ENCODE data around the gene PDZRN3. TPM values are rescaled to one million over a fixed set of nuclear protein-coding genes. Genes with fewer than 3 reads are reported as not detected.

Gene PDZRN3
- total RNA-seq, 1 donor from 2014 or later: 98.0 TPM

DNA sequence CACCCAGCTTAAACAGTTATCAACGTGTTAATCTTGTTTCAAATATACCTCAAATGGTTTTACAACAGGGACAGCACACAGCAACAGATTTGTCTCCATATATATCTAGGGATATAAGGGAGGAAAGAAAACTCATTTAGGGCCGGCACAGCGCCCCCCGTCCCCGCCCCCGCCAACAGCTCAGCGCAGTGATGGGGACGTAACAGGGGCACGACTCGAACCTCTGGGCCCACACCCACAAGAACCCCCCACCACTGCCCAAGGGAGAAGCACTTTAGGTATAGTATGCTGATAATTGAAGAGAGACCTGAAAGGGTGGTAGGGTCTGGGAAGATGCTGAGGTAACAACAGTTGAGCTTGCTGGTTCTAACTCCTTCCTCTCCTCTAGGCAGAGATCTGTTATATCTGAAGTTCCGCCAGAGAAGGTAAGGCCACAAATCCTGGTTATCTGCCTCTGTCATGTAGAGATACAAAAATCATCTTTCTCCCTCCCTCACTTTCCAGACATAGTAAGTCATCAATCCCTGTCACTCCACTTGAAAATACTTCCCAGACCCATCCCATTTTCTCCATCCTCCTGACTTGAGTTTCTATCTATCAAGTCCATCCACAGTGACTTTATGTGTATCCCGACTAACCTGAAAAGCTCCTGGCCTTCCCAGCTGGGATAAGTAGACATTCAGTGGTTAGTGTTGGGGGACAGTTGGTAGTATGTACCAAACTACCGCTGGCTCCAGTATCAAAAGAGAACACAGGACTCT is 126.9 kb downstream of the PDZRN3 start:
- DNase-seq (ENCODE audit: low spot score): no peak

- DNase-seq (ENCODE audit: low spot score): no peak
Observed at GRCh38 chr3:73493543-73494308, 131.0 kb downstream of the PDZRN3 start.

DNA sequence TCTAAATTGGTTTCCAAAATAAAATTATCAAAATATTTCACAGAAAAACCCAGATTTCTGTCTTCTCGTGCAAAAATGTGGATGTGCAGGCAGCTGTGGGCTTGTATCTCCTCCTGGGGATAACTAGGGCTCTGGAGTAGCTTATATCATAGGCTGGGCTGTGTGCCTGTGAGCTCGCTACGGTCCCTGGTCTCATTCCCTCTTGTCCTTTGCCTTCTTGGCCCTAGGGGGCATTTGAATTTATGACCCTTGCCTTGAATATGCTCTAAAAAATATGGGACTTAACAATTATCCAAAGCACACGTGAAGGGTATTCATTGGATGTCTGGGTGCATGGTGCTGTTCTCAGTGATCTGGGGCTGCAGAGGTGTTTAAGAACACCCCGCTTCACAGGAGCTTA is 132.6 kb downstream of the PDZRN3 start:
- DNase-seq (ENCODE audit: low spot score): peak; percentile 61

- DNase-seq (ENCODE audit: low spot score): no peak
Observed at GRCh38 chr3:73491287-73491662, 133.5 kb downstream of the PDZRN3 start.

DNA sequence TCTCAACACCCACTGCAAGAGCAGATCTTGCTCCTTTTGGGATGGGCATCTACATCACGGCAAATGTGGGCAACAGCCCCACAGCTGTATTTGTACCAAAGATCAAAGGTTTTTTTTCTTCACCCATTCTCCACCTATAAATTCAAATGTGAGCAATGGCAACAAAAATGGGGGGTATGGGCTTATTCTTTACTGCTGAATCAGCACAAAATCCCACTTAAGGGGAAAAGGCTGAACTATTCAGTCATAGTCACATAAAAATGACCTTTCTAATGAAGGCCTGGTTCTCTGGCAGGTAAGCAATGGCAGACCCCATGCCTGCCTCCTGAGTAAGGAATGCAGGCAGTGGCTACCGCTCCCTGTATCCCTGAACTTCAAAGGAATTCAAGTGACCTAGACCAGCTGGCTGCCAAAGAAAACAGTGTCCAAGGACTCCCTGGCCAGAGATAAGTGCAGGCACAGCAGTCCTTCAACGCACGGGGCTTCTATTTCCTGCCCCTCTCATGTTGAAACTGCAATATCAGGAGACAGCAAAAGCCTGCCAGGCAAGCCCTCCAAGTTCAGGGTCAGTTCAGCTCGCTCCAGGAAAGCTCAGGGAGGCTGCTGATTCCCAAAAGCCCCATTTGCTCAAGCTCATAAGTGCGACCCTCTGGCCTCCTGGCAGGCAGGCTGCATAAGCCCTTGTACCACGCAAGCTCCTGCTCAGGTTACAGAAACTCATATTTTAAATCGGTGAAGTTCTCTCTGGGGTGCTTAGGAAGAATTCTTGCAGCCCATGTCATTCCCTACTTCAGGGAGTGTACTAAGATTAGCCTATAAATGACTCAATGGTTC is 134.1 kb downstream of the PDZRN3 start:
- peak; percentile 38 for DNase-seq (ENCODE audit: low spot score)

DNA sequence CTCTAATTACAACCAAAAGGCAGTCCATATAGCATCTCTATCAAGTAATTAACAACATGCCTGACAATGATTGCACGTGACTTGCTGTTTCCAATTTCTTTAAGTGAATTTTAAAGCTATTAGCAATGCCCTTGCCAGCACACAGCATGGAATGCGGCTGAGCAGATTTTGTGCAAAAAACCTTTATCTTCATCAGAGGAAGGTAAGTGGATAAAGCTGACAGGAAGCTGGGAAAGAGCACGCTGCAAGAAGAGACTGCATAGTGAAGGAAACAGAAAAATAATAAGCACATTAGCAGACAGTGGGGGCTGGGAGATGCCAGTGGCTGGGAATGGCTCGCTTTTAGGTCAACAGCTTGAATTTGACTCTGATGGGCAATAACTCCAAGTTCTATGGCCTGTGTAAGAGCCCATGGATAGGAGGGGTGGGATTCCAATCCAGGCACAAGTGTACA is 138.8 kb downstream of the PDZRN3 start:
- DNase-seq (ENCODE audit: low spot score): no peak

DNA sequence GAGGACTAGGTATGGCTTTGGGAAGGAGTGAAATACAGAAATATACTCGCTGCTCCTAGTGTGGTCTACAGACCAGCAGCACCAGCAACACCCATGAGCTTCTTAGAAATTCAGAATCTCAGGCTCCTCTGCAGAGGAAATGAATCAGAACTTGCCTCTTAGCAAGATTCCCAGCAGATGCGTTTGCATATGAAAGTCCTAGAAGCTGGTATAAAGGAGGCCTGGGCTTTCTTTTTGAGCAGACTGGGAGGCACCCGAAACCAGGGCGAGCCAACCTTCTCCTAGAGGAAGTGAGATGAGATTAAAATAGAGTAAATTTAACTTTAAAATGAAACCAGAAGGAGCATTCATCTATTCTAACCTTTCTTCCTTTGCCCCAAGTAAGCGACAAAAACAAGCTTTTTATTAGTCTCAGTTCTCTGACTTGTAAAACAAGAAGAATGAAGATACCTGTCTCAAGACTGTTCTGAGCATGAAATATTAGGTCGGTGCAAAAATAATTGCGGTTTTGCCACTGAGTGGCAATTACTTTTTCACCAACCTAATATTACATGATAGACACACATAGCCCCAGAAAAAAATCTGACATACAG is 140.0 kb downstream of the PDZRN3 start:
- DNase-seq (ENCODE audit: low spot score): no peak

DNA sequence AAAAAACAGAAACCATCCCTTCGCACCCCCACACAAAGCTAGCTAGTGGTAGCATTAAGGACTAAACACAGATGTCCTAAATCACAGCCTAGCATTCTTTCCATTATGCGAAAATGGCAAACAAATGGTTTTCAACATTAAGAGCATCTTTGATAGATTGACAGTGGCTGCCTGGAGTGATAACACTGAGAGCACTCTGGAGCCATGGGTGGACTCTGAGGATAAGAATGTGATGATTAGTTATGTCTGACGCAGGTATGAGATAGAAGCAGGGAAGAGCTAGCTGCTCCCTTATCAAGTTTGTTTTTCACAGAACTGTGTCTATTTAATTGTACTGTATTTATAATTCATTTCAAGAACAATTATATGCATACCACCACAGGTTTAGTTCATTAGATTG is 142.9 kb downstream of the PDZRN3 start:
- DNase-seq (ENCODE audit: low spot score): no peak

DNA sequence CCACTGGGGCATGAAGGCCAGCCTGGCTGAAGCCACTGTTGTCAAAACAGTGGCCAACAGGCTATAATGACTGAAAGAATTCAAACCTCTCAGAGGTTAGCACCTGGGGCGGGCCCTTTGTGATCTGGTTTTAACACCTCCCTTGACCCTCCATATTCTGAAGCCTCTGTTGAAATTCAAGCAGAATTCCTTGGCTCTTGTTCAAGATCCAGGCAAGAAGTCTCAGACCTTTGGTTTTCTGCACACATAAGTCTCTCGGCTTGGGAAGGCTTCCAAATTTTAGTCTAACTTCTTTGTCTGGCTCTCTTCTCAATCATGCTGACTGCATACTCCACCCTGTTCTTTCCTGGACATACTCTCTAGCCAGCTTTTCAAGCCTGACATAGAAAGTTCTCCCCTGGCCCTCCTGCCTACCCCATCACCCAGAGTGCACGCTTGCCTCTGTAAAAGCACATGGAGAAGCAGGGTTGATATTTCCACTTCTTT is 144.5 kb downstream of the PDZRN3 start:
- DNase-seq (ENCODE audit: low spot score): peak; percentile 93

GRCh38 chr3:73479325-73479724 is 145.4 kb downstream of the PDZRN3 start:
- no peak for DNase-seq (ENCODE audit: low spot score)

DNA sequence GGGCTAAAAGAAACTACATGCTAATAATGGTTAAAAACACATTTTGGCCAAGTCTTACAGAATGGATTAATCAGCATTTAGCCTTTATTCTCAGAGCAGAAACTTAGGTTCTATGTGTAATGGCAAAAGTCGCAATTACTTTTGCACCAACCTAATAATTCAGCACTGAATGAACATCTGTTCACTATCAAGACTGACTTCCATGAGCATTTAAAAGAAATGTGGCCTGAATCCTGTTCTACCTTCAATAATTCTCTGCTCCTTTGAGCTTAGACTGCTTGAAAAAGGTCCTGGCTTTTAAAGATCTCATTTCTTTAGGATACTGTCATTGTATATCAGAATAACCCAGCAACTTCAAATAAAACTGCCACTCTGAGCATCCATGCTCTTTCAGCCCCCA is 145.9 kb downstream of the PDZRN3 start:
- DNase-seq (ENCODE audit: low spot score): peak; percentile 53

DNA sequence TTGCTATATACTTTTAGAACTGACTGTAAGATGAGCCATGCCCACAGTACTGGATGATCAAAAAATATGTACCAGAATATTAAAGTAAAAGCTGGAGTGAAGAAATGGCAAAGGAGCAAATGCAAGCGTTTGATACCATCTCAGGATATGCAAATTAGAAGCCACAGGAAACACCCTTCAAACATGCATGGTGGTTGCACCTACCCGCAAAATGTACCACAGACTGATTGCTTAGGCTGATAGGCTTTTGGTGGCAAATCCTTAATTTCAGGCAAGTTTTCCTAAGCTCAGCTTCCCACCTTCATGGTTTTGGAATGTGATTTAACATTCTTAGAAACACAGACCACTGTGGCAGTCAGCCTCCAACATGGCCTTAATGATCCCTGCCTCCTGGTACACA is 149.0 kb downstream of the PDZRN3 start:
- no peak for DNase-seq (ENCODE audit: low spot score)

- no peak for DNase-seq (ENCODE audit: low spot score)
Observed at GRCh38 chr3:73475175-73475574, 149.6 kb downstream of the PDZRN3 start.

- no peak for DNase-seq (ENCODE audit: low spot score)
Observed at GRCh38 chr3:73474619-73475018, 150.1 kb downstream of the PDZRN3 start.

GRCh38 chr3:73473898-73474416 is 150.8 kb downstream of the PDZRN3 start:
- no peak for DNase-seq (ENCODE audit: low spot score)

- no peak for DNase-seq (ENCODE audit: low spot score)
Observed at GRCh38 chr3:73473181-73473897, 151.4 kb downstream of the PDZRN3 start.

DNA sequence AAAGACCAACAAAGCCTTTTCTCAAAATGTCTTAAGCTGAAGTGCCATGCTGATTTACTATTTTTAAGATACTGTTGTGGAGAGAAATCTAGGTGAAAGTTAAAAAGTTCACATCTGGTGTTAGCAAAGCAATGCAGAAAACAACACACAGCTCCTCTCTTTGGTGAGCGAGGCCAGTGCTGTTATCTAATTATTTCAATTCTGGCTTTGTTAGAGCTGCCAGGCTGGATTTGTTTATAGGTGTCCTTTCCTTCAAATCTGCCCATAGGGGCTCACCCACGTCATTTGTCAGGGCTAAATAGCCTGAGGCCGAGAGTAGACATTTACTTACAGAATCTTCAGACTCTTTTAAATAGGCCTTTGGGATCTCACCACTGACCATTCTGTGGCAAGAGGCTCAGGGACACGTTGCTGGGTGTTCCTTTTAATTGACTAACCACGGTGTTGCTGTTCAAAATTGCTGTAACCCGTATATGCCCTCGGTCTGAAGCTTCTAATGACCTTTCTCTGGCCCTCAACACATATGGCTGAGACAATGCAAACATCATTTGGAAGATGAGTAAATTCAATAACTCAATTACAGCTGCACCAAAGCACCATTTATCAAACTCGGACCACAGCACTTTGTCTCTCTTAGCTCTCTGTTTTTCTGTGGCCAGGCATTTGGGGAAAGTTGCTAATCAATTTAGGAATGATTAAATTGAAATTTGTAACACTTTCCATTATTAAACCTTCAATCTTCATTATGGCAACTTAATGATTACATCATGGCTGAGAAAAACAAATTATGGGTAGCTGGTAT is 152.6 kb downstream of the PDZRN3 start:
- DNase-seq (ENCODE audit: low spot score): no peak

GRCh38 chr3:73470860-73471259 is 153.9 kb downstream of the PDZRN3 start:
- no peak for DNase-seq (ENCODE audit: low spot score)

DNA sequence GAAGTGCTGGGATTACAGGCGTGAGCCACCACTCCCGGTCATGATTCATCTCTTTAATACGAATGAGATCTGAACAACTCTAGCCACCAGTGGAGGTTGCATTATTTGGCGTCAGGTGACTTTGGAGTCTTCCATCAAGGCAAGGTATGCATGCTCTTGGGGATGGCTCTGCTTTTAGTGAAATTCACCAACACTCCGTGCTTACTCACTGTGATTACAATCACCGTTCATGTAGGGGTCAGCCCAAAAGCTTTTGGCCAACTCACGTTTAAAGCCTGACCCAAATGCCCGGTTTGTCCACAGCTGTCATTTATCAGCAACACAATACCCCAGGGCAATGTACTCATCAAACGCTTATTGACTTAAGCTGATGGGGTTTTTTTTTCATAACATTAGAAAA is 155.4 kb downstream of the PDZRN3 start:
- no peak for DNase-seq (ENCODE audit: low spot score)

DNA sequence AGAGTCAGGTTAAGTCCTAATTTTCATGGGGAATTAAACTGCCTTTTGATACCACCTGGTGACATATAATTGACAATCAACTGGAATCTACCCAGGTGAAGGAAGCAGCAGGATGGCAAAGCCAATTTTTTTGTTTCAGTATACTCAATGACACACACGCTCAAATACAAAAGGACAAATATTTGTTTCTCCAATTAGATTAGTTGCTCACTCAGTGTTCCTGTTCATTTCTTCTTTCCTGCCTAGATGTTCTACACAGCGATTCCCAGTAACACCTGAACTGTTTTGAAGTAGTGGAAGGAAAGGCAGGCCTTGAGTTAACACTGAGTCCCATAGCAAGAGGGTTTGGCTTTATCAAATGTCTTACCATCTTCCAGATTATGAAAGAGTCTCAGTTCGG is 157.5 kb downstream of the PDZRN3 start:
- no peak for DNase-seq (ENCODE audit: low spot score)
